ENCODE measurements around the gene PDE8B.

DNA sequence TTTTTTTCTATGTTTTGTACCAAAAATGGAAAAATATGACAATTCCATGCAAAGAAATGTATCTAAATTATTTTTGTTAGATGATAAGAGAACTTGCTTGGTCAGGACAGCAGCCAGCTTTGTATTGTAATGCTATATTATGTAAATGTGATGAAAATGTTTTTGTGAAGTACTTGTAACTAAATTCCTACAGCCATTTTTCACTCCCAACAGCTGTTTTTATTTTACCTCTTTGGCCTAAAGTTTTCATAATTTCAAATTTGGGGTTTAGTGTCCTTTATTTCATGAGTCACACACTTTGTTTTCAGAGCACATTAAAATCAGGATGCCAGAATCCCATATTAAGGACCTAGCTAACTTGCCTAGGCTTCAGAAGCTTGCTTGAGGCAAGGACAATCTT lies 217.5 kb downstream of the PDE8B start:
- TF ChIP-seq, protein P1, sequence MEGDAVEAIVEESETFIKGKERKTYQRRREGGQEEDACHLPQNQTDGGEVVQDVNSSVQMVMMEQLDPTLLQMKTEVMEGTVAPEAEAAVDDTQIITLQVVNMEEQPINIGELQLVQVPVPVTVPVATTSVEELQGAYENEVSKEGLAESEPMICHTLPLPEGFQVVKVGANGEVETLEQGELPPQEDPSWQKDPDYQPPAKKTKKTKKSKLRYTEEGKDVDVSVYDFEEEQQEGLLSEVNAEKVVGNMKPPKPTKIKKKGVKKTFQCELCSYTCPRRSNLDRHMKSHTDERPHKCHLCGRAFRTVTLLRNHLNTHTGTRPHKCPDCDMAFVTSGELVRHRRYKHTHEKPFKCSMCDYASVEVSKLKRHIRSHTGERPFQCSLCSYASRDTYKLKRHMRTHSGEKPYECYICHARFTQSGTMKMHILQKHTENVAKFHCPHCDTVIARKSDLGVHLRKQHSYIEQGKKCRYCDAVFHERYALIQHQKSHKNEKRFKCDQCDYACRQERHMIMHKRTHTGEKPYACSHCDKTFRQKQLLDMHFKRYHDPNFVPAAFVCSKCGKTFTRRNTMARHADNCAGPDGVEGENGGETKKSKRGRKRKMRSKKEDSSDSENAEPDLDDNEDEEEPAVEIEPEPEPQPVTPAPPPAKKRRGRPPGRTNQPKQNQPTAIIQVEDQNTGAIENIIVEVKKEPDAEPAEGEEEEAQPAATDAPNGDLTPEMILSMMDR (IDR thresholded peaks at IDR 0.05 in 2 of 3, conservative IDR thresholded peaks at IDR 0.05 in 1 of 3; ENCODE audit: borderline replicate concordance in 1 of 3, insufficient read depth in 1 of 3, low read depth in 2 of 3, low read length in 2 of 3), result no peak
- no peak for TF ChIP-seq POLR2A (IDR thresholded peaks at IDR 0.05; ENCODE audit: borderline replicate concordance, extremely low read depth, insufficient read depth, insufficient read length)
- TF ChIP-seq SIN3A (IDR thresholded peaks at IDR 0.05; ENCODE audit: low read depth), result no peak
- TF ChIP-seq JUND (IDR thresholded peaks at IDR 0.05), result no peak
- TF ChIP-seq, protein P2, sequence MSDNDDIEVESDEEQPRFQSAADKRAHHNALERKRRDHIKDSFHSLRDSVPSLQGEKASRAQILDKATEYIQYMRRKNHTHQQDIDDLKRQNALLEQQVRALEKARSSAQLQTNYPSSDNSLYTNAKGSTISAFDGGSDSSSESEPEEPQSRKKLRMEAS (IDR thresholded peaks at IDR 0.05), result no peak
- TF ChIP-seq, protein P3, sequence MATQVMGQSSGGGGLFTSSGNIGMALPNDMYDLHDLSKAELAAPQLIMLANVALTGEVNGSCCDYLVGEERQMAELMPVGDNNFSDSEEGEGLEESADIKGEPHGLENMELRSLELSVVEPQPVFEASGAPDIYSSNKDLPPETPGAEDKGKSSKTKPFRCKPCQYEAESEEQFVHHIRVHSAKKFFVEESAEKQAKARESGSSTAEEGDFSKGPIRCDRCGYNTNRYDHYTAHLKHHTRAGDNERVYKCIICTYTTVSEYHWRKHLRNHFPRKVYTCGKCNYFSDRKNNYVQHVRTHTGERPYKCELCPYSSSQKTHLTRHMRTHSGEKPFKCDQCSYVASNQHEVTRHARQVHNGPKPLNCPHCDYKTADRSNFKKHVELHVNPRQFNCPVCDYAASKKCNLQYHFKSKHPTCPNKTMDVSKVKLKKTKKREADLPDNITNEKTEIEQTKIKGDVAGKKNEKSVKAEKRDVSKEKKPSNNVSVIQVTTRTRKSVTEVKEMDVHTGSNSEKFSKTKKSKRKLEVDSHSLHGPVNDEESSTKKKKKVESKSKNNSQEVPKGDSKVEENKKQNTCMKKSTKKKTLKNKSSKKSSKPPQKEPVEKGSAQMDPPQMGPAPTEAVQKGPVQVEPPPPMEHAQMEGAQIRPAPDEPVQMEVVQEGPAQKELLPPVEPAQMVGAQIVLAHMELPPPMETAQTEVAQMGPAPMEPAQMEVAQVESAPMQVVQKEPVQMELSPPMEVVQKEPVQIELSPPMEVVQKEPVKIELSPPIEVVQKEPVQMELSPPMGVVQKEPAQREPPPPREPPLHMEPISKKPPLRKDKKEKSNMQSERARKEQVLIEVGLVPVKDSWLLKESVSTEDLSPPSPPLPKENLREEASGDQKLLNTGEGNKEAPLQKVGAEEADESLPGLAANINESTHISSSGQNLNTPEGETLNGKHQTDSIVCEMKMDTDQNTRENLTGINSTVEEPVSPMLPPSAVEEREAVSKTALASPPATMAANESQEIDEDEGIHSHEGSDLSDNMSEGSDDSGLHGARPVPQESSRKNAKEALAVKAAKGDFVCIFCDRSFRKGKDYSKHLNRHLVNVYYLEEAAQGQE (IDR thresholded peaks at IDR 0.05; ENCODE audit: low read depth), result no peak
- no peak for TF ChIP-seq RAD21 (IDR thresholded peaks at IDR 0.05; ENCODE audit: low read depth)

Data from HCT116 (cell line).